ENCODE results near the gene DYNLT4. TPM values are rescaled to one million over a fixed set of nuclear protein-coding genes. Genes with fewer than 3 reads are reported as not detected.

DYNLT4 gene
- total RNA-seq, 1 experiment from 2014 or later: not detected

GRCh38 chr1:44792736-44793502 is 14.2 kb downstream of the DYNLT4 start:
- DNase-seq (ENCODE audit: low read depth): no peak

DNA sequence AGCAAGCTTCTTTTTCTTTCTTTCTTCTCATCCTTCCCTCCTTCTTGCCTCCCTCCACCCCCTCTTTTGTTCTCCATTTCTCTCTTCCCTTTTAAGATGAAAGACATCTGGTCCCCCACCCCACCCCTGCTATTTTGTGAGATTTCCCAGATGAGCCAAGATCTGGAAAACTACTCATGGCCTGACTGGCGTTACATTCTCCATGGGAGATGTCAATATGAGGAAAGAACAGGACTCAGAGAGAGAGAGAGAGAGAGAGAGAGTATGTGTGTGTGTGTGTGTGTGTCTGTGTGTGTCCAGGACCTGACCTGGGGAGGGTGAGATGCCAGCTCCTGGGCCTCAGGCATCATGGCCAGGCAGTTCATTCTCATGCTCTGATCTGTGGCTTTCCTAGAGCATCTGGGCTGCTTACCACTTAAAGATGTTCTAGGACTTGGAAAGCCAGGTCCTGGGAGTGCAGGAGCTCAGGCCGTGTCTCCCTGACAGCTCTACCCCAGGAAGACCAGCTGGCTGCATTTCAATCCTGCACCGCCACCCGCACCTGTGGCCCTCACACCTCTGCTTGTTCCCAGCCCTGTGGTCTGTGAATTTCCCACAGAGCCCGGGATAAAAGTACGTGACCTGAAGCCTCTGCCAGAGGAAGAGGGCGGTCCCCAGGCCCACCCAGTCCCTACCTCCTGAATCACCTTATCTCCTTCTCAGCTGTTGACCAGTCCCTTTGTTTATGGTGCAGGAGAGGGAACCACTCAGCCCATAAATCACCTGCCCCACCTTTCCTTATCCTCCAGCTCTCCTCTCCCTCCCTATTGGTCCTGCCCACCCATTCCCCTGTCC is 16.0 kb downstream of the DYNLT4 start:
- DNase-seq (ENCODE audit: low read depth): no peak

DNA sequence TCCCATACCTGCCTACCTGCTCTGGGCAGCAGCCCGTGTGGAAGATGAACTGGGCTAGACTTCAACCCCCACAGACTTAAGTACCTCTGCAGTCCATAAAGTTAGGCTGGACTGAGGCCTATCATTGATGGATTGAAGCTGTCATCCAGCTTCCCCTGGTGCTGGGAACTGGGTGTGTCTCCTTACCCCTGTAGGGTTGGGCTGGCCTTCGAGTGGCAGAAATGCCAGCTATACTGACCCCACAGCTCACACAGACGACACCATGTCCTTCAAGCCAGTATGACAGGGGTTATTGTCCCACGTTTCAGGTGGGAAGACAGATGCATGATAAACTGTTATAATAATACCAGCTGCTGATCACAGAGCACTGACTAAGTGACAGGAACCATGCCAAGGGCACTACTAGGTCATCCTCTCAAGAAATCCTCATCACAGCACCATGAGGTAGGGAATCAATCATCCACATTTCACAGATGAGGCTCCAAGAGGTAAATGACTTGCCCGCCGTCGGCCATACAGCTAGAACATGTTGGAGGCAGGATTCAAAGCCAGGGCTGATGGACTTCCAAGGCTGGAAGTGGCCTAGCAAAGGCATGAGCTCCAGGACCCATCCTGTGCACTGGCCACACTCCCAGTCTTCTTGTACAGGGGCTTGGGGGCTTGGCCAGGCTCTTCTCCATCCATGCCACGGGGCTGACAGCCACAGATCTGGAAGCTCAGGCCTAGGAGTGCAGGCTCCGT is 18.9 kb downstream of the DYNLT4 start, which contains the start of gene BEST4:
BEST4 (minus strand) TSS at position 51 of the 741 bp plus-strand sequence. CDS start 465 bp downstream, outside the sequence.
- no peak for DNase-seq (ENCODE audit: low read depth)

DNA sequence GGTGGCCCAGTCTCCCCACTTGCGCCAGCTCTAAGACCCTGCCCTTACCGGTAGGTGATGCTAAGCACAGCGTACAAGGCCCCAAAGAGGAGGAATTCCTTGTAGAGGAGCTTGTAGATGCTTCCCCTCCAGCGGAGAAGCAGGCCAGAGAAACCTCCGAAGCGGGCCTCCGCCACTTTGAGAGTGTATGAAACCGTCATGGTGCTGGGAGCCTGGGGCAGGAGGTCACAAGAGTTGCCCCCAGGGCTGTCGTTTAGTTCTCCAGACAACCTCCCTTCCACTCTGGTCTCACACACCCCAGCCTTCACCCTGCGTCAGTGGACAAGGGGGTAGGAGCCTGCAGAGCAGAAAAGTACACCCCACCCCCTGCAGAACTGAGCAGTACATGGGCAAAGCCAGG is 19.6 kb downstream of the DYNLT4 start:
- no peak for DNase-seq (ENCODE audit: low read depth)

- DNase-seq (ENCODE audit: low read depth): no peak
Measured at GRCh38 chr1:44786841-44787426, 20.2 kb downstream of the DYNLT4 start.

- no peak for DNase-seq (ENCODE audit: low read depth)
Measured at GRCh38 chr1:44786138-44786840, 20.9 kb downstream of the DYNLT4 start.

- DNase-seq (ENCODE audit: low read depth): no peak
Measured at GRCh38 chr1:44785501-44786137, 21.5 kb downstream of the DYNLT4 start.

GRCh38 chr1:44785029-44785380 is 22.1 kb downstream of the DYNLT4 start:
- DNase-seq (ENCODE audit: low read depth): no peak

DNA sequence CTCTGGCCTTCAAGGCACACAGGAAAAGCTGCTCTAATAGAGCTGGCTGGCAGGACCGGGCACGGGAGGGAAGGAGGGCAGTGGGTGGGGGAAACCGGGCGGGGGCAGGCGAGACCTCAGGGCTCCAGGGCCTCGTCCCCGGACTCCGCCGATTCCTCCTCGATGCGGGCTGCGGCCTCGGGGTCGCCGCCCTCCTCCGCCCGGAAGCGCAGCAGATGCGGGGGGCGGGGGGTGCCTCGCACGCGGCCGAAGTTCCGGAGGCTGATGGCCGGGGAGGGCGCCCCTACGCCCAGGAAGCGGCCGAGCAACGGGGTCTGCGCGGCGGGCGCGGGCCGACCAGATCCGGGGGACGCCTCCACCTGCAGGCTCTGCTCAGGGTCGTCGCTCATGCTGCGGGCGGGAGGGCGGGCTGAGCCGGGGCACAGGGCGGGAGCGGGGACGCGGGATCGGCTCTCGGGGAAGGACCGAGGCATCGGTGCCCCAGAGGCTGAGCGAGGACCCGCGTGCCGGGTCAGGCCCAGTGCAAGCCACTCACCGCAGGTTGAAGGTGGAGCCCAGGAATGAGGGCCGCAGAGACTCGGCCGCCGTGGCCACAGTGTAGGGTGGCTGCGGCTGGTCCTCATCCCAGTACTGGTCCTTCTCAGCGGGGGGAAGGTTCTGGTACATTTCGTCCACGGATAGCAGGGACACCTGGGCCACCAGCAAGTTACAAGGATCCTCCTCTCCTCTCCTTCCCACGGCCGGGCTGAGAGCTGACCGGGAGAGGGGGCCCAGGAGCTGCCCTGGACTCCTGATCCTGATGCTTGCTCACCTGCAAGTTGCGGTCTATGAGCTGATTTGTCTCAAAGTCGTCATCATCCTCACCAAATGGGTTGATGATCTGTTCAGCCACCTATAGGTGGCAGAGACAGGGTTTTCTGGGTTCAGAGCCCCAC is 22.8 kb downstream of the DYNLT4 start:
- DNase-seq (ENCODE audit: low read depth): no peak

DNA sequence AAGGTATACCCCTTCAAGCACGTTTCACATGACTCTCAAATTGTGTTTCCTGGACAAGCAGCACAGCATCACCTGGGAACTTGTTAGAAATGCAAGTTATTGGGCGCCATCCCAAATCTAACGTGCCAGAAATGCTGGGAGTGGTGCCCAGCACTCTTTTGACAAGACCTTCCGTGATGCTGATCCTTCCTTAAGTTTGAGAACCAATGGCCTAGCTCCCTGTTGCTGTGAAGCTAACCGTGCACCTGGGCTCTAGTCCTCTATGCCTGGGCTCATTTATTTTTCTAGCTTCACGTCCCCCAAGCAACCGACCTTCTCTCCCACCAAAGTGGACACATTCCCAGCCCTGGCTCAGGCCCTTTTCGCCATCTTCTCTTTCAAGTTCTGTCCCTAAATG is 23.5 kb downstream of the DYNLT4 start:
- DNase-seq (ENCODE audit: low read depth): no peak

DNA sequence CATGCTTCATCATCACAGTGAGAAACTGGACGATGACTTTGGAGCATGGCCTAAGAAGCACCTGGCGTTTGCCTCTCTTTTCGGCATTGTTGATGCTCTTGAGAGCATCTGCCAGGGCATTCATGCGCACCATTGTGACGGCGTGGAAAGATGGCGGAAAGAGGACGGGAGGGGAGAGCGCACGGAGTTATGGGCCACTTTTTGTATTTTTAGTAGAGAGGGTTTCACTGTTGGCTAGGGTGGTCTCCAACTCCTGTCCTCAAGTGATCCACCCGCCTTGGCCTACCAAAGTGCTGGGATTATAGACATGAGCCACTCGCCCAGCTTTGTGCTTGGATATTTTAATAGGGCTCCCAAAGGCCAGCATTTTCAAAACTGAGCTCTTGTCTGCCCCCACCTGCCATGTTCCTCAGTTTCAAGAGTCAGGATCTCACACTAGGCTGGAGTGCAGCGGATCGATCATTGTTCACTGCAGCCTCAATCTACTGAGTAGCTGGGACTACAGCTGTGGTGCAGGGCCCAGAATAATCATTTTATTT is 26.5 kb downstream of the DYNLT4 start:
- no peak for DNase-seq (ENCODE audit: low read depth)

DNA sequence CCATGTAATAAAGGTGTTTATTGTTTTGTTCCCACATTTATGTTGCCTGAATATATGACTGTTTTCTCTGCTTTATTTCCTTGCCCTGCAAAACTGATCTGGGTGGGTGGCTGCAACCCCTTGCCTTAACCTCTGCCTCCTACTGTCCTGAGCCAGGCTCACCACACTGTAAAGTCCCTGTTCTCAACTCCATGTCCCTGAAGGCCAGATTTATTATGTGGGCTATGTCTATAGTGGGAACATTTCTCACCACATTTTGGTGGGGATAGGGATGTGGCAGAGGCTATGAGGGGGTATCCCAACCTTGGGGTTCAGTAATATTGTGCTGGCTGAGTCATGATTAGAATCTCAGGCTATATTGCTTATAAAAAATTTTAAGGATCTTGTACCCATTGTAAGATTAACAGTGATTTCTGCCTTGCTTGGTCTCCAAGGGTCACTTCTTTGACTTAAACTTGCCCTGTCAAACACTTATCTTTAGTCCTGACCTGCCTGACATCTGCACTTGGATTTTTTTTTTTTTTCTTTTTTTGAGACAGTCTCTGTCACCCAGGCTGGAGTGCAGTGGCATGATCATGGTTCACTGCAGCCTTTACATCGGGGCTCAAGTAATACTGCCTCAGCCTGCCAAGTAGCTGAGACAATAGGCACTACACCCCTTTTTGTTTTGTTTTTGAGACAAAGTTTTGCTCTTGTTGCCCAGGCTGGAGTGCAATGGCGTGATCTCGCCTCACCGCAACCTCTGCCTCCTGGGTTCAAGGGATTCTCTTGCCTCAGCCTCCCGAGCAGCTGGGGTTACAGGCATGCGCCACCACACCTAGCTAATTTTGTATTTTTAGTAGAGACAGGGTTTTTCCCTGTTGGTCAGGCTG is 28.2 kb downstream of the DYNLT4 start:
- DNase-seq (ENCODE audit: low read depth): no peak

DNA sequence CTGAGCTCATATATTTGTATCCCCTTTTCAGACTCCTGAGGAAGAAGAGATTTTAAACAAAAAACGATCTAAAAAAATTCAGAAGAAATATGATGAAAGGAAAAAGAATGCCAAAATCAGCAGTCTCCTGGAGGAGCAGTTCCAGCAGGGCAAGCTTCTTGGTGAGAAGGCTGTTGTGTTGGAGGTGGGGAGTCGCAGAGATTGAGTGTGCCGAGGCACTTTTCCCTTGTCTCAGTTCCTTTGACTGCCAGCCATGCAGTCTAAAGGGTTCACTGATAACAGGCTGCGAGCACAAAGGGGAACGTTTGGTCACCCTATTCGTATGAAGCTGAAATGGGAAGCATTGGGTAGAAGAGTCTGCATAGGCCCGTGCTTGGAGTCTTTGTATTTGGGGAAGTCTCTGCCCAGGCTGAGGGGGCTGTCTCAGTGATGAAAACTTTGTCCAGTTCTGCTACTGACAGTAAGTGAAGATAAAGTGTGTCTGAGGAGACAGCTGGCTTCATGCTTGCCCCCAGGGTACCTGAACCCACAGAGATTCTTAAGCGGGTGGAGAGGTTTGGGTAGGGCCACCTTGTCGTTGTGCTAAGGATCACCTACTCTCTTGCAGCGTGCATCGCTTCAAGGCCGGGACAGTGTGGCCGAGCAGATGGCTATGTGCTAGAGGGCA is 29.0 kb downstream of the DYNLT4 start:
- DNase-seq (ENCODE audit: low read depth): no peak

- no peak for DNase-seq (ENCODE audit: low read depth)
Measured at GRCh38 chr1:44777547-44777946, 29.6 kb downstream of the DYNLT4 start.

- no peak for DNase-seq (ENCODE audit: low read depth)
Measured at GRCh38 chr1:44776730-44777068, 30.5 kb downstream of the DYNLT4 start.

- DNase-seq (ENCODE audit: low read depth): no peak
Measured at GRCh38 chr1:44775930-44776729, 31.0 kb downstream of the DYNLT4 start.
